ENCODE data around the gene PRPS1.

- no peak for TF ChIP-seq CTCF (IDR thresholded peaks at IDR 0.05)
- TF ChIP-seq POLR2A (IDR thresholded peaks at IDR 0.05) = no peak
These were observed 58.5 kb downstream of the PRPS1 start for GRCh38 chrX:107686792-107687191.

Measured in prostate gland (tissue), 2 donors.